ENCODE results near the gene PICK1. TPM values are rescaled to one million over a fixed set of nuclear protein-coding genes. Genes with fewer than 3 reads are reported as not detected.

PICK1 gene
- total and polyA plus RNA-seq, 2 of the 13 experiments (the other 11 are each of a cell fraction or from before 2014, with no cell fraction given) = 19.3 to 25.3 TPM

- TF ChIP-seq PAXIP1 (CRISPR knock-in tag; conservative IDR thresholded peaks at IDR 0.05) = no peak; the same call in 1 of the 2 replicates
- 0 out of 2 replicates have a peak, but pooled peaks have one; percentile 15 for TF ChIP-seq MIER3 (CRISPR knock-in tag; IDR thresholded peaks at IDR 0.05; ENCODE audit: borderline replicate concordance)
- no peak for TF ChIP-seq SRY (CRISPR knock-in tag; IDR thresholded peaks at IDR 0.05)
- TF ChIP-seq RERE (CRISPR knock-in tag; IDR thresholded peaks at IDR 0.05; ENCODE audit: low read depth) = no peak
- TF ChIP-seq ZNF446 (CRISPR knock-in tag; IDR thresholded peaks at IDR 0.05) = no peak
- TF ChIP-seq CREB3 (CRISPR knock-in tag; IDR thresholded peaks at IDR 0.05) = peak; percentile 46; the same call in 1 of the 2 replicates
- TF ChIP-seq KLF11 (CRISPR knock-in tag; IDR thresholded peaks at IDR 0.05) = peak; percentile 26; the same call in 1 of the 2 replicates
- TF ChIP-seq, protein P1, sequence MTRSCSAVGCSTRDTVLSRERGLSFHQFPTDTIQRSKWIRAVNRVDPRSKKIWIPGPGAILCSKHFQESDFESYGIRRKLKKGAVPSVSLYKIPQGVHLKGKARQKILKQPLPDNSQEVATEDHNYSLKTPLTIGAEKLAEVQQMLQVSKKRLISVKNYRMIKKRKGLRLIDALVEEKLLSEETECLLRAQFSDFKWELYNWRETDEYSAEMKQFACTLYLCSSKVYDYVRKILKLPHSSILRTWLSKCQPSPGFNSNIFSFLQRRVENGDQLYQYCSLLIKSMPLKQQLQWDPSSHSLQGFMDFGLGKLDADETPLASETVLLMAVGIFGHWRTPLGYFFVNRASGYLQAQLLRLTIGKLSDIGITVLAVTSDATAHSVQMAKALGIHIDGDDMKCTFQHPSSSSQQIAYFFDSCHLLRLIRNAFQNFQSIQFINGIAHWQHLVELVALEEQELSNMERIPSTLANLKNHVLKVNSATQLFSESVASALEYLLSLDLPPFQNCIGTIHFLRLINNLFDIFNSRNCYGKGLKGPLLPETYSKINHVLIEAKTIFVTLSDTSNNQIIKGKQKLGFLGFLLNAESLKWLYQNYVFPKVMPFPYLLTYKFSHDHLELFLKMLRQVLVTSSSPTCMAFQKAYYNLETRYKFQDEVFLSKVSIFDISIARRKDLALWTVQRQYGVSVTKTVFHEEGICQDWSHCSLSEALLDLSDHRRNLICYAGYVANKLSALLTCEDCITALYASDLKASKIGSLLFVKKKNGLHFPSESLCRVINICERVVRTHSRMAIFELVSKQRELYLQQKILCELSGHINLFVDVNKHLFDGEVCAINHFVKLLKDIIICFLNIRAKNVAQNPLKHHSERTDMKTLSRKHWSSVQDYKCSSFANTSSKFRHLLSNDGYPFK (CRISPR knock-in tag; IDR thresholded peaks at IDR 0.05; ENCODE audit: borderline replicate concordance) = peak; percentile 67; the same call in 1 of the 2 replicates
- TF ChIP-seq UBTF (CRISPR knock-in tag; IDR thresholded peaks at IDR 0.05) = 0 out of 2 replicates have a peak, but pooled peaks have one; percentile 16
Measured at GRCh38 chr22:38056969-38057891, at the start of gene PICK1 (continued).

Data from HepG2 (cell line).